GM12875 (cell line): ENCODE results near the gene USP2.
"Not testable (repeated sequence)": the region's sequence is repeated elsewhere in the genome, so short reads cannot be mapped to it uniquely, and the experiment has no call there.

ENCODE experiments used
- H3K4me3 ChIP-seq: one replicate; pipeline ENCODE4 v1.5.1; 2011; ENCODE audit warnings: low read depth, low read length, control low read depth
- CTCF ChIP-seq: IDR thresholded peaks from 2 replicates; pipeline ENCODE4 v1.5.1; 2011; ENCODE audit warnings: low read depth, mild to moderate bottlenecking, control low read depth, inconsistent platforms, low read length, moderate library complexity, borderline replicate concordance; ENCODE audit not compliant: insufficient read depth

The USP2 gene

GRCh38 chr11:119414321-119414720 is 32.8 kb upstream of the USP2 start:
- TF ChIP-seq CTCF = no peak
- no peak overlapping the region for H3K4me3 ChIP-seq

GRCh38 chr11:119412072-119412471 is 30.6 kb upstream of the USP2 start:
- no peak for TF ChIP-seq CTCF
- H3K4me3 ChIP-seq = no peak overlapping the region

GRCh38 chr11:119410501-119410900 is 29.0 kb upstream of the USP2 start:
- no peak overlapping the region for H3K4me3 ChIP-seq
- no peak for TF ChIP-seq CTCF

- TF ChIP-seq CTCF = no peak
- no peak overlapping the region for H3K4me3 ChIP-seq
Observed at GRCh38 chr11:119409731-119410130, 28.2 kb upstream of the USP2 start.

- no peak overlapping the region for H3K4me3 ChIP-seq
- TF ChIP-seq CTCF = no peak
Observed at GRCh38 chr11:119406005-119406404, 24.5 kb upstream of the USP2 start.

GRCh38 chr11:119405448-119405847 is 24.0 kb upstream of the USP2 start:
- not testable (repeated sequence) for H3K4me3 ChIP-seq

GRCh38 chr11:119404872-119405271 is 23.4 kb upstream of the USP2 start:
- H3K4me3 ChIP-seq = no peak overlapping the region
- TF ChIP-seq CTCF = no peak

- no peak for TF ChIP-seq CTCF
- no peak overlapping the region for H3K4me3 ChIP-seq
Observed at GRCh38 chr11:119403021-119403420, 21.5 kb upstream of the USP2 start.
